ENCODE results near the gene PMPCA.

DNA sequence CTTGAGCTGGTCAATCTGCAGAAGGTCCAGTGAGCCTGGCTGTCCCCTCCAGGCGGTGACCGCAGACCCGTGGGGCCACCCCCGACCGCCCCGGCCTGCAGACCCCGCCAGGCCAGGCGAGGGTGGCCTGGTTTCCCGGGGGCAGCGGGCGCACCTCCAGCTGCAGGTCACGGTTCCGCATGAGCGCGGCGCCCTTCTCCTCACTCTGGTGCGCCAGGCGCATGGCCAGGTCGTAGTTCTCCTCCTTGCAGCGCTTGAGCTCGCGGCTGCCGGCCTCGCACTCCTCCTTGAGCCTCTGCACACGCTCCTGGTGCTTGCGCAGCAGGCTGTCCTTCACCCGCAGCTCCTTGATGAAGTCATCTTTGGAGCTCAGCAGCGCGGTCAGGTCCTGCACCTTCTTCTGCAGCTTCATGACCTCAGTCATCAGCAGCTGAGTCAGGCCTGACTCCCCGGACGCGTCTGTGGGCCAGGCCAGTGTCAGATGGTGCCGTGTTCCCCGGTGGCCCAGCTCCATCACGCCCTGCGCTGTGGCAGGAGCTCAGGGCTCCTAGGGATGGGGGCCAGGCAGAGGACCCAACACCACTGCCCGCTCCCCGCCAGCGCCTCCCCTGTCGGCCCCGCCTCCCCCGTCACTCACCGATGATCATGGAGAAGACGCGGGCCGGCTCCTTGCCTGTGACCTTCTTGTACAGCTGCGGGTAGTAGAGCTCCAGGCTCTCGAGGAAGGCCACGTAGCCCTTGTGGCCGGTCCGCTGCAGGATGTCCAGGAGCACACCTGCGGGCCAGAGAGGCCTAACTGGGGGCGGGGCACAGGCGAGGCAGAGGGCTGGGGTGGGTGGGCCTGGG lies 39.5 kb upstream of the PMPCA start:
- TF ChIP-seq, protein P1, sequence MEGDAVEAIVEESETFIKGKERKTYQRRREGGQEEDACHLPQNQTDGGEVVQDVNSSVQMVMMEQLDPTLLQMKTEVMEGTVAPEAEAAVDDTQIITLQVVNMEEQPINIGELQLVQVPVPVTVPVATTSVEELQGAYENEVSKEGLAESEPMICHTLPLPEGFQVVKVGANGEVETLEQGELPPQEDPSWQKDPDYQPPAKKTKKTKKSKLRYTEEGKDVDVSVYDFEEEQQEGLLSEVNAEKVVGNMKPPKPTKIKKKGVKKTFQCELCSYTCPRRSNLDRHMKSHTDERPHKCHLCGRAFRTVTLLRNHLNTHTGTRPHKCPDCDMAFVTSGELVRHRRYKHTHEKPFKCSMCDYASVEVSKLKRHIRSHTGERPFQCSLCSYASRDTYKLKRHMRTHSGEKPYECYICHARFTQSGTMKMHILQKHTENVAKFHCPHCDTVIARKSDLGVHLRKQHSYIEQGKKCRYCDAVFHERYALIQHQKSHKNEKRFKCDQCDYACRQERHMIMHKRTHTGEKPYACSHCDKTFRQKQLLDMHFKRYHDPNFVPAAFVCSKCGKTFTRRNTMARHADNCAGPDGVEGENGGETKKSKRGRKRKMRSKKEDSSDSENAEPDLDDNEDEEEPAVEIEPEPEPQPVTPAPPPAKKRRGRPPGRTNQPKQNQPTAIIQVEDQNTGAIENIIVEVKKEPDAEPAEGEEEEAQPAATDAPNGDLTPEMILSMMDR (IDR thresholded peaks at IDR 0.05; ENCODE audit: insufficient read depth, low read length, poor library complexity, severe bottlenecking): no peak
- TF ChIP-seq EZH2phosphoT487 (conservative IDR thresholded peaks at IDR 0.05; ENCODE audit: low read length): no peak

Data from SU-DHL-6 (cell line).